ENCODE data around the gene FRS2. TPM values are rescaled to one million over a fixed set of nuclear protein-coding genes. Genes with fewer than 3 reads are reported as not detected.
A peak's percentile ranks its signal among the peaks of the same experiment; 100 is the strongest.

FRS2 gene
- total and polyA plus RNA-seq, 9 of the 15 experiments (the other 6 are each of a cell fraction or from before 2014, with no cell fraction given), result 1.0 to 9.1 (median 6.0) TPM

GRCh38 chr12:69623970-69624369 lies 153.8 kb downstream of the FRS2 start (continued):
- no peak for TF ChIP-seq PREB (CRISPR knock-in tag; IDR thresholded peaks at IDR 0.05)
- no peak for TF ChIP-seq ZNF174 (CRISPR knock-in tag; IDR thresholded peaks at IDR 0.05)
- TF ChIP-seq TOE1 (IDR thresholded peaks at IDR 0.05; ENCODE audit: borderline replicate concordance), result peak; percentile 91
- TF ChIP-seq TOE1 (CRISPR knock-in tag; IDR thresholded peaks at IDR 0.05; ENCODE audit: borderline replicate concordance, low read depth), result 0 out of 2 replicates have a peak, but pooled peaks have one; percentile 38
- no peak for TF ChIP-seq ELK1 (CRISPR knock-in tag; IDR thresholded peaks at IDR 0.05)
- no peak for TF ChIP-seq SIX5 (IDR thresholded peaks at IDR 0.05; ENCODE audit: borderline replicate concordance in 1 of 2, insufficient read depth in 1 of 2, low read depth in 1 of 2, low read length in 2 of 2)
- TF ChIP-seq NONO (IDR thresholded peaks at IDR 0.05; ENCODE audit: low read depth in 2 of 2, low read length in 1 of 2), result peak in 1 of 2 experiments; percentile 94; a peak in 2 of 4 replicates
- TF ChIP-seq RAD21 (CRISPR knock-in tag; conservative IDR thresholded peaks at IDR 0.05 in 1 of 2, IDR thresholded peaks at IDR 0.05 in 1 of 2), result peak in 1 of 2 experiments; percentile 12; a peak in 2 of 4 replicates
- TF ChIP-seq GABPB2 (CRISPR knock-in tag; conservative IDR thresholded peaks at IDR 0.05), result no peak
- TF ChIP-seq STAT5B (CRISPR knock-in tag; IDR thresholded peaks at IDR 0.05), result no peak
- no peak for TF ChIP-seq KLF1 (tag; IDR thresholded peaks at IDR 0.05)
- no peak for TF ChIP-seq THRB (CRISPR knock-in tag; conservative IDR thresholded peaks at IDR 0.05)
- TF ChIP-seq MEIS2 (IDR thresholded peaks at IDR 0.05; ENCODE audit: partially characterized antibody), result peak; percentile 55
- TF ChIP-seq HDAC6 (IDR thresholded peaks at IDR 0.05; ENCODE audit: low read depth, low read length), result no peak
- TF ChIP-seq ZNF398 (CRISPR knock-in tag; IDR thresholded peaks at IDR 0.05), result no peak
- peak; percentile 93 for TF ChIP-seq MEF2D (tag; conservative IDR thresholded peaks at IDR 0.05; ENCODE audit: low read depth)
- TF ChIP-seq MAFG (tag; conservative IDR thresholded peaks at IDR 0.05), result 0 out of 2 replicates have a peak, but pooled peaks have one; percentile 12
- peak; percentile 99 for TF ChIP-seq ARID1B (IDR thresholded peaks at IDR 0.05)
- peak in 1 of 2 experiments; percentile 82; a peak in 1 of 4 replicates for TF ChIP-seq BCLAF1 (IDR thresholded peaks at IDR 0.05; ENCODE audit: borderline replicate concordance in 1 of 2, control insufficient read depth in 1 of 2, low read depth in 2 of 2, low read length in 1 of 2)

Data from K562 (cell line).